HG02798 (cell line): ENCODE measurements around the gene MUC7.
"Not testable (repeated sequence)": the region's sequence is repeated elsewhere in the genome, so short reads cannot be mapped to it uniquely, and the experiment has no call there.

Experiments
- ATAC-seq: cut with Tn5 transposase; IDR thresholded peaks from one replicate; pipeline ENCODE4 v1.9.1; 2021; ENCODE audit warnings: mild to moderate bottlenecking; ENCODE audit not compliant: unreplicated experiment, poor library complexity

MUC7 gene

DNA sequence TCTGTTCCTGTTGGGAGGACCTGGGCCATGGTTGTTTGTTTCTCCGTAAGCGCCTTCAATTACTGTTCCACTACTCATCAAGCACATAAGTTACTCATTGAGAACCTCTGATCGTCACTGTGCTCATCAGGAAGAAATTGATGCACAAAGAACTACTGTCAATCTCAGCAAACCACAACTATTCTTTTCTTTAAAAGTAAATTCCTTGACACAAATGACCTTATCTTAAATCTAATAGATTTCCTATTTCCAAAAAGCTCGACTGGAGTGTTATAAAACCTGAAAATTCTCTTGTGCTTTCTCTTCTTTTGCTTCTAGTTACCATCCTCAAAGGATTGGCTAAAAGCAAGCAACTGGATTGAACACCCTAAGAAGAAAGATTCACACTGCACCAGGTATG lies at the start of gene MUC7:
Gene MUC7 (plus strand): TSS at position 301 of the 400 bp plus-strand sequence. CDS start 1,825 bp downstream, outside the sequence.
- no peak for ATAC-seq

DNA sequence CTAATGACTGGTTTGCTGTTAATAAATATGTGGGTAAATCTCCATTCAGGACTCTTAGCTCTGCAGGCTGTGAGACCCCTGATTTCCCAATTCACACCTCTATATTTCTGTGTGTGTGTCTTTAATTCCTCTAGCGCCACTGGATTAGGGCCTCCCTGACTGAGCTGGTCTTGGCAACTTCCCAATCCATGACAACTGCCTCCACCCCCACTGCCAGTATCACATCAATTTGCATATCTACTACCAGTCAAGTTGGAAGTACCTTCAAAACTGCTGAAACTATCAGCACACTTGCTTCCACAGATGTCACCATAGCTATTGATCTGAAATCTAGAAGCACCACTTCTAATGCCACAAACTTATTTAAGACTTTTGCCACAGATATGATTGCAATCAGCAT lies 46.7 kb upstream of the MUC7 start:
- ATAC-seq, result no peak

DNA sequence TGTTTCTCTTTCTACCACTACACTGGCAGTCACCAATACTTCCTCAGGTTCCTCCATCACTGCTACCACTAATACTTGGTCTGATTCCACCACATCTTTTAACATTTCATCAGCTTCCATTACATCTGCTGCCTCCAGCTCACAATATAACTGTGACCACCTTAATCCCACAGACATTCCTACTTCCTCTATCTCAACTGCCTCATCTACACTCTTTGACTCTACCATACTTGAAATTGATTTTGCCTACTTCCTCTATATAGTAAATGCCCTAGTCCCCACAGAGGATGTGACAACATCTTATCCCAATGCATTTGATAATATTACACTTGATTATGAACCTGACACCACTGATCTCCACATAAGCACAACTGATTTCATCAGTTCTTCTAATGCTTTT lies 45.2 kb upstream of the MUC7 start:
- no peak for ATAC-seq

DNA sequence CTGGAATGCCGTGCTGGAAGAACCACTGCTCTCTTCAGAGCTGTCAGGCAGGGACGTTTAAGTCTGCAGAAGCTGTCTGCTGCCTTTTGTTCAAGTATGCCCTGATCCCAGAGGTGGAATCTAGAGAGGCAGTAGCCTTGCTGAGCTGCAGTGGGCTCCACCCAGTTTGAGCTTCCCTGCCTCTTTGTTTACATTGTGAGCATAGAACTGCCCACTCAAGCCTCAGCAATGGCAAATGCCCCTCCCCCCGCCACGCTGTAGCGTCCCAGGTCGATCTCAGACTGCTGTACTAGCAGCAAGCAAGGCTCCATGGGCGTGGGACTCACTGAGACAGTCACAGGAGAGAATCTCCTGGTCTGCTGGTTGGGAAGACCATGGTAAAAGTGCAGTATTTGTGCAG lies 34.8 kb upstream of the MUC7 start:
- no peak for ATAC-seq

DNA sequence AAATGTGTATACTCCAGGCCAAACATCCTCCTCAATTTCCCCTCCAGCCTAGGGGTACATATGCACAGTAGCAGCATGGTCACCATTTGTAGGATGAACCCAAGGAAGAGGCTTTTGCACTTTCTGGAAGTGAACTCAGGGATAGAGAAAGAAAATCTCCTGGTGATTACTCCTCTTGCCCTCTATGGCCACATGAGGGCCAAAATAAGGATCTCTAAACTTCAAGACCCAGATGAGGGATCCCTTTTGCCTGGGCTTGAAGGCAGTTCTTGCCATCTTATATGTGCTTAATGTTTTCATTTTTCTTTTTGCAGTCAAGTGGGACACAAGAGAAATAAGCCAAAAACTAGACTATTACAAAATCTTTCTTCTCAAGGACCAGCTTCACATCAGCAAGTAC lies 29.5 kb upstream of the MUC7 start:
- no peak for ATAC-seq

DNA sequence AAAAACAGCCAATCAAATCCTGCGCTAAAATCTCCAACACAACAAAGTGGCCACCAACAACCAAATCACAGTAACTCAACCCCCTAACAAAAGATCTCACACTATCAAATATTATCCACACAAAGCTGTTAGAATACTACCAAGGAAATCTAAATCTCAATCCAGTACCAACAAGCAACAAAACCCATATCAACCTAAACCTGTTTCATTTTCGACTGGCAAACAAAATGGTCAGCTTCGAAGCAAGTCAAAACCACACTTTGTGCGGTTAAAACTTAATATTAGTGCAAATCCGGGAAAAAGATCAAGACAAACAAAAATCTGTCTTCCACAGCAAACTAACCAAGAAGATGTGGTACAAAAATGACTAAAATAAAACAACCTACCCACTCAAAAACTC lies 28.7 kb upstream of the MUC7 start:
- ATAC-seq, result no peak

DNA sequence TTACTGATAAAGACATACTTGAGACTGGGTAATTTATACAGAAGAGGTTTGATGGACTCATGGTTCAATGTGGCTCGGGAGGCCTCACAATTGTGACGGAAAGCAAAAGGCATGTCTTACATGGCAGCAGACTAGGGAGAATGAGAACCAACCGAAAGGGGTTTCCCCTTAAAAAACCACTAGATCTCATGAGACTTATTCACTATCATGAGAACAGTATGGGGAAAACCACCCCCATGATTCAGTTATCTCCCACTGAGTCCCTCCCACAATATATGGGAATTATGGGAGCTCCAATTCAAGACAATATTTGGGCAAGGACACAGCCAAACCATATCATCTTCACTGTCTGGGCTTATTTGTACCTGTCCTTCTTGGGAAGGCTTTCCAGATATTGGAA lies 22.8 kb upstream of the MUC7 start:
- ATAC-seq, result peak; percentile 75

DNA sequence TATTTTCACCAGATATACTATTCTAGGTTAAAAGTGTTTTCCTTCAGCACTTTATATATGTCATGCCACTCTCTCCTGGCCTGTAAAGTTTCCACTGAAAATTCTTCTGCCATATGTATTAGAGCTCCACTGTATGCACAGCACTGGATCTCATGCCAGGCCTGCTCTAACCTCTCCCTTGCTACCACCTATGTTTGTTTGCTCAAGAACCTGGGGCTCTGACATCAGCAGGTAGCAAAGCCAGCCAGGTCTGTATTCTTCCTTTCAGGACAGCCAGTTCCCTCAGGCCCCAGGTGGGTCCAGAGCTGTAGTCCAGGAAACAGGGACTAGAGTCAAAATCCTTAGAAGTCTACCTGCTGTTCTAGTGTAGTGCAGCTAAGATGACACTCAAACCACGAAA lies 19.1 kb upstream of the MUC7 start:
- no peak for ATAC-seq

DNA sequence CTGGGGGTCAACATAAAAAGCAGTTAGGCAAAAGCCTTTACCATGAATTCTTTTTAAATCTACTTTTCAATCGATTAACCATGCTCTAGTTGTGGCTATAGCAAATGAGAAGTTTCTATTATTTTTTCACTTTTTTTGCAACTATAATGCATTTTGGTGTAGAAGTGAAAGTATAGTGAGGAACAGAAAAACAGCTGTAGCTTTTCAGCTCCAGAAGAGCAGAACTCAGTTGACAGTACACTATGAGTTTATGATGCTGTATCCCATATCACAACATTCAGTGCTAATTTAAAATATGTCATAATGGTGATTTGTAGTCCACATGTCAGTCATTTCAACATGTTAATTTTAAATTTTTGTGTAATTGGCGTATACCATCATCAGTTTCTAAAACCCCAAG lies 8.7 kb upstream of the MUC7 start:
- peak; percentile 63 for ATAC-seq

DNA sequence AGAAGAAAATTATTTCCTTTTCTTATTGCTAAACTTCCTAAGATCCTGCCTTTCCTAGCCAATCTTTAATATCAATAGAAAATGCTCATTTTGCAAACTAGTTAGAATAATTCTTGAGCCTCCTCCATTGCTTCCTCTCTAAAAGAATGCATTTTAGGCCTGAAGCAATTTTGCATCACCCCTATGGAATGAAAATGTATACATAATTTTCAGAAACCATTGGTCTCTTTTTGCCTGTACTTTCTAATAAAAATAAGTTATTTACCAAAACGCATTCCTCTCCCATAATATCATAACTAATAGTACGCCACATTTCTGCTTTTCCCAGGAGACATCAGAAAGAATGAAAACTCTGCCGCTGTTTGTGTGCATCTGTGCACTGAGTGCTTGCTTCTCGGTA lies 1.7 kb downstream of the MUC7 start:
- no peak for ATAC-seq

DNA sequence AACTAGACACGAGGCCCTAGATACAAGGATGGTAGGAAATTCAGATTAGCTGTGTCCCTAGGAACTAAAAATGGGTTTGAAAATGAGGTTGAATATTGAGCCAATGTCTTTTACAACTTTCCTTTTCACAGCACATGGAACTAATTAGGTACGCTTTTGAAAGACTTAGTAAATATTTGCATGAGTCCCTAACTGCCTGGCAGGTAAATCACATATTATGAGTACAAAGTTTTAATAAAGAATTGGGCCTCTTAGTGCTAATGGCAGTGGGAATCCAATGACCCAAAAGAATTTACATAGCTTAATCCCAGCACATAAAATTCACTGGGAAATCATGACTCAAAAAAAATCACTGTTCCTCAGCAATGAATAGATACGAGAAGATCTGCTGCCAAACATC lies 16.8 kb downstream of the MUC7 start:
- no peak for ATAC-seq

DNA sequence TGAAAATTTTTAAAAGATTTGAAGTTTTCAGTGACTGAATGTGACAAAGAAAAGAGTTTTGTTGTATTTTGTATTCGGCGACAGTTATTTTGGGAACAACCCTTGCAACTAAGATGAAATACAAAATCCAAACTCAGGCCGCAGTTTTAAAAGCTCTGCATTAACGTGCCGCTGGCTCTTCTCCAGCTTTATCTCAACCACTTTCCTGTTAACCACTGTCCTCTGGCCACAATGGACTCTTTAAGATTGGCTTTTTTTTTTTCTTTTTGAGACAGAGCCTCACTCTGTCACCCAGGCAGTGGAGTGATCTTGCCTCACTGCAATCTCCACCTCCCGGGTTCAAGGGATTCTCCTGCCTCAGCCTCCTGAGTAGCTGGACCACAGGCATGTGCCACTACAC lies 24.2 kb downstream of the MUC7 start:
- ATAC-seq, result no peak

DNA sequence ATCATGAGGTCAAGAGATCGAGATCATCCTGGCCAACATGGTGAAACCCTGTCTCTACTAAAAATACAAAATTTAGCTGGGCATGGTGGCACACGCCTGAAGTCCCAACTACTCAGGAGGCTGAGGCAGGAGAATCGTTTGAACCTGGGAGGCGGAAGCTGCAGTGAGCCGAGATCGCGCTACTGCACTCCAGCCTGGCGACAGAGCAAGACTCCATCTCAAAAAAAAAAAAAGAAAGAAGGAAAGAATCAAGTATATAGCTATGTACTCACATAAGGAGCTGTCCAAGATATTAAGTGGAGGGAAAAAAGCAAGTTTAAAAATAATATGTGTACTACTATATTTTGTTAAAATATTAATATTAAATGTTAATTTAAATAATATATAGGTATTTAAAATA lies 29.8 kb downstream of the MUC7 start:
- not testable (repeated sequence) for ATAC-seq

DNA sequence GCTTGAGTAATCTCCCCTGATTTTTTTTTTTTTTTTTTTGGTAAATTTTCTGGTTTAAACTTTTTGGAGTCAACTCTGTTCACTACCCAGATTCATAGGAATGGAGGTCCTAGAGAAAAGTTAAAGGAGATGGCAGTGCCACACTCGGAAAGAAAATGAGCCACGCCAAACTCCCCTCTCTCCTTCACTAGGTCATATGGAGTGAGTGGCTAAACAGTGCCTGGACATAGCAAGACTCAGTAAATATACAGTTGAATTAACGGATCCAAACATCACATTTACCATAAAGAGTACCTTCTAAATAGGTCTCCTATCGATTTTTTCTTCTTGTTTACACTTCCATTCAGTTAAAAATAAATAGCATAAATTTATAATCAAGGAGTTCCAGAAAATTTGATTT lies 32.7 kb downstream of the MUC7 start:
- no peak for ATAC-seq

DNA sequence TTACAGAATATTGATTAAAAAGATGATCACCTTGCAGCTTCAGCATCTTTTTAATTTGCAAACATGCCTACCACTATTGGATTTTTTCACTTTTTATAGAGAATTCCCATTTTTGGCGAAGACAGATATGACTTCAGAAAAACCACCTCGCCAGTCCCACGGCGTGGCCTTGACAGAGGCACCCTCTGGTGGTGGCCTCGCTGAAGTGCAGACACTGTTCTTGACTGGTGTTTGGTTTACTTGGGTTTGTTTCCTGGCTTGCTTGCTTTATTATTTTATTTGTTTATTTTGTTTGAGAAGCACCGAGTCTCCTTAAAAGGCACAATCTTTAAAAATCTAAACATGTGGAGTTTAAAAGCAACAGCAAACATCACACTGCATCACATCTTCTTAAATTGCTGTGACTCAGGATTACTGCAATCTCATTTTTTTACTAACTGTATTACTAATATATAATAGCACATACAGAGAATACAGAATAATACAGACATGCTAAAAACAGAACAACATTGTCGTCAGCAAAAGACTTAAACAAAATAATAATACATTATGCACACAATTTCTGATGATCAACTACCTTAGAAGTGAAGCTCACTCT lies 33.3 kb downstream of the MUC7 start:
- peak; percentile 91 for ATAC-seq

DNA sequence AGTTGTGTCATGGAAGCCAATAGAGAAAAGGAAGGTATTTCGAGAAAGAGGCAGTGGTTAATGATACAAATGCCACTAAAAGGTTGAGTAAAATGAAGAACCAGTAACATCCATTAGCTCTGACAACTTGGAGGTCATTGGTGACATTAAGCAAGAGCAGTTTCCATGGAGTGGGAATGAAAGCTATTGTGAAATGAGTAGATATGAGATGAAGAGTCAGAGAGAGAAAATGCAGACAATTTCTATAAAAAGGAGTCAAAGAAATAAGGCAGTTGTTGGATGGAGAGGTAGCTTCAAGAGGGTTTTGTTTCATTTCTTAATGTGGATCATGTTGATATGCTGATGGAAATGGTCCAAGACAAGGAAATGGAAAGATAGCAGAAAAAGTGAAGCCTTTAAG lies 36.8 kb downstream of the MUC7 start:
- no peak for ATAC-seq

DNA sequence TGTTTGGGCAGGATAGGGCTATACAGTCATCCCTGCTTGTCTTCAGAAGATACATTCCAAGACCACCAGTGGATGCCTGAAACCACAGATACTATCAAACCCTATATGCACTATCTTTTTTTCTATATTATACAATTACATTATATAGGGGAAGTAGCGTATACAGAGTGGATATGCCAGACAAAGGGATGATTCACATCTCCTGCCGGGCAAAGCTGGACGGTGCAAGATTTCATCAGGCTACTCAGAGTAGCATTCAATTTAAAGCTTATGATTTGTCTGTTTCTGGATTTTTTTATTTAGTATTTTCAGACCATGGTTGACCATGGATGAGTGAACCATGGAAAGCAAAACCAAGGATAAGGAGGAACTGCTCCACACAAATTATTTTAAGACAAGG lies 39.4 kb downstream of the MUC7 start:
- no peak for ATAC-seq

DNA sequence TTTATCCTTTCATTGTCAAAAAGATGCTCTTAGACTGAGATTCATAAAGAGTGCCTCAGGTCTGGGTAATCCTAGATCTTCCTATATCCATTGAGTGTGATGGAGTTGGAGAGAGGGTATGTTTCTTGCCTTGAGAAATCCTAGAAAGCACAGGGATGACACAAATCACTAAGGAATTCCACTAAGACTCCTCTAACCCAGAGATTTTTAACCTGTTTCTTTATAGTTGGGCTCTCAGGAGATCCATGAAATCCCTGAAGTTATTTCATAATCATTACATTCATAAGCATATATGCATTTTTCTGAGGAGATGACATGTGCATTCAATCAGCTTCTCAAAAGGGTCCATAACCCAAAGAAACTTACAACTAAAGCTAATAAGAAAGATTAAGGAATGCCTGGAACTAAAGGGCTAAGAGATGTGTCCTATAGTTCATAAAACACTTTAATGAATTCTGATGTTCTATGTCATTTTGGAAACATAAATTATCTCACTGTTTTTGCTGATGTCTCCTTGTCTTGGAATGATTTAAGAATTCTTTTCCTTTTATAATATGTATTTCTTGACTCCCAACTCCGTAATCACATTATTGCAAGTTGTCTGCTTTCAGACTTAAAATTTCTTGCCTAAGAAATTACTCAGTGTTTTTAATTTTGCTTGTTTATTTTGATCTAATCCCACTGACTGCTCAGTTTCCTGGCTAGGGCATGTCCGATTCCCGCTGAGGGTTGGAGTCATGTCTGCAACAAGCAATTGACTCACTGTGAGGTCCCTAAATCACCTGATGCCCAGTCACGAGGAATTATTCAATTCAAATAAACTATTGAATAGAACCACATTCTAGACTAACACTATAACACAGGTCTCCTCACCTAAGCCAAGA lies 43.6 kb downstream of the MUC7 start:
- ATAC-seq, result no peak

DNA sequence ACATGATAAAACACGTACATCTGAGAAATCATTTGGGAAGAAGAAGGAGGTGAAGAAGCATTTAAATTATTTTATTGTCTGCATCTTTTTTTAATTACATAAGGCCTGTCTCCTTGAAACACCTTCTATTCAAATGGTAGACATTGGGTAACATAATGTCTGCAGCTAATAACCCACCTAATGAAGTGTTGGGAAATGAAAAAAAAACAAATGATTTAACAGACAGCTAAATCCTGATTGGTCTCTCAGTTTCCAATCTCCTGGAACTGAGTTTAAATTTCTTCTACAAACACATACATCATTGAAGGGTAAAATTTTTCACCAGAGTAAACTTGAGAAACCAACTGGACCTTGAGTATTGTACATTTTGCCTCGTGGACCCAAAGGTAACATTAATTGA lies 46.3 kb downstream of the MUC7 start, which contains the start of gene AMTN:
Gene AMTN (plus strand): TSS at position 301 of the 400 bp plus-strand sequence. CDS start 209 bp downstream, outside the sequence.
- ATAC-seq, result no peak

DNA sequence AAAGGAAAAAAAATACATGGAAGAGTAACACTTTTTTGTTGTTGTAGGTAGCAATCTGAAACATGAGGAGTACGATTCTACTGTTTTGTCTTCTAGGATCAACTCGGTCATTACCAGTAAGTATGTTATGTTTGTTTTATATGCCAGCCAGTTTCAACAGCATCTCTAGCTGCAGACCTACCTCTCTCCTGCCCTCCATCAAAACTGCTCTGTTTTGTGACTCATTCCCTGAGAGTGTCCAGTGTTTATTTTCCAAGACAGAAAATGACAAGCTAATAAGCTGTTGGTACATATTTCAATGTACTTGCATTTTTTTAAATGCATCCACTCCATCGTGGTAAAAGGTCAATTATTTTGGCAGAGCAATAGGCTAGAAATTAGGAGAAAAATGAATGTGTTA lies 46.7 kb downstream of the MUC7 start:
- ATAC-seq, result no peak

DNA sequence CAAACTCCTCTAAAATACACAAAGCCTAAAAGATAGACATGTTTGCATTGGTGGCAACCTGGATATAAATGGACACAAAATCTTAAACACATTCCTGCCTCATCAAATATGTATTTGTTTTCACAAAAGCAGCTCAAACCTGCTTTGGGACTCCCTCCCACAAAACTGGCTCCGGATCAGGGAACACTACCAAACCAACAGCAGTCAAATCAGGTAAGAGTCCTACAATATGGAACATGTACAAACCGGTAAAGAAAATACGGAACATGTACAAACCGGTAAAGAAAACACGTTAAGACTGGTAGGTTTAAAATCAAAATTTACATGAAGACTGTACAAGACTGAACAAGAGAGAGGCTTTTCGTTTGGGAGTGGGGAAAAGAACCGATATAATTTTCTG lies 50.6 kb downstream of the MUC7 start:
- no peak for ATAC-seq

DNA sequence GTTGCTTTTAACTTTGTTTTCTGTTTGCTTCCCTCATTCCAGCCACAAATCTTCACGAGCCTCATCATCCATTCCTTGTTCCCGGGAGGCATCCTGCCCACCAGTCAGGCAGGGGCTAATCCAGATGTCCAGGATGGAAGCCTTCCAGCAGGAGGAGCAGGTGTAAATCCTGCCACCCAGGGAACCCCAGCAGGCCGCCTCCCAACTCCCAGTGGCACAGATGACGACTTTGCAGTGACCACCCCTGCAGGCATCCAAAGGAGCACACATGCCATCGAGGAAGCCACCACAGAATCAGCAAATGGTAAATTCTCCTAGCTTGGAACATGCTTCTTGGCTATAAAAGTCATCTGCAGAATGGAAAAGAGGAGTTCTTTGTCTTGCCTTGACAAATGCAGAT lies 59.0 kb downstream of the MUC7 start:
- no peak for ATAC-seq
